ENCODE measurements around the gene GNG7.
"Not testable (repeated sequence)": the region's sequence is repeated elsewhere in the genome, so short reads cannot be mapped to it uniquely, and the experiment has no call there.

The GNG7 gene

GRCh38 chr19:2716722-2717637 lies 14.5 kb upstream of the GNG7 start:
- H3K4me3 ChIP-seq (ENCODE audit: low read depth, low read length): no peak overlapping the region
- TF ChIP-seq CTCF (conservative IDR thresholded peaks at IDR 0.05; ENCODE audit: low read depth, low read length): no peak
- DNase-seq (ENCODE audit: low read depth): no peak

GRCh38 chr19:2716275-2716650 lies 13.8 kb upstream of the GNG7 start:
- no peak for DNase-seq (ENCODE audit: low read depth)
- no peak for TF ChIP-seq CTCF (conservative IDR thresholded peaks at IDR 0.05; ENCODE audit: low read depth, low read length)
- H3K4me3 ChIP-seq (ENCODE audit: low read depth, low read length): no peak overlapping the region

GRCh38 chr19:2715470-2716274 lies 13.2 kb upstream of the GNG7 start:
- DNase-seq (ENCODE audit: low read depth): no peak
- no peak for TF ChIP-seq CTCF (conservative IDR thresholded peaks at IDR 0.05; ENCODE audit: low read depth, low read length)

GRCh38 chr19:2714531-2715269 lies 12.2 kb upstream of the GNG7 start:
- no peak overlapping the region for H3K4me3 ChIP-seq (ENCODE audit: low read depth, low read length)
- no peak for TF ChIP-seq CTCF (conservative IDR thresholded peaks at IDR 0.05; ENCODE audit: low read depth, low read length)
- DNase-seq (ENCODE audit: low read depth): no peak

More at GRCh38 chr19:2715470-2716274, 13.2 kb upstream of the GNG7 start:
- no peak overlapping the region for H3K4me3 ChIP-seq (ENCODE audit: low read depth, low read length)

GRCh38 chr19:2714102-2714501 lies 11.6 kb upstream of the GNG7 start:
- DNase-seq (ENCODE audit: low read depth); H3K4me3 ChIP-seq (ENCODE audit: low read depth, low read length): not testable (repeated sequence)

DNA sequence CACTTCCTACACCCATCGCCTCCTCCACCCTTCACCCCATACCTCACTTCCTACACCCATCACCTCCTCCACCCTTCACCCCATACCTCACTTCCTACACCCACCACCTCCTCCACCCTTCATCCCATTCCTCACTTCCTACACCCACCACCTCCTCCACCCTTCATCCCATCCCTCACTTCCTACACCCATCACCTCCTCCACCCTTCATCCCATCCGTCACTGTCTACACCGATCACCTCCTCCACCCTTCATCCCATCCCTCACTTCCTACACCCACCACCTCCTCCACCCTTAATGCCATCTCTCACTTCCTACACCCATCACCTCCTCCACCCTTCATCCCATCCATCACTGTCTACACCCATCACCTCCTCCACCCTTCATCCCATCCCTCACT lies 10.7 kb upstream of the GNG7 start:
- H3K4me3 ChIP-seq (ENCODE audit: low read depth, low read length); DNase-seq (ENCODE audit: low read depth): not testable (repeated sequence)

GRCh38 chr19:2711875-2712205 lies 9.3 kb upstream of the GNG7 start:
- no peak for TF ChIP-seq CTCF (conservative IDR thresholded peaks at IDR 0.05; ENCODE audit: low read depth, low read length)
- H3K4me3 ChIP-seq (ENCODE audit: low read depth, low read length): no peak overlapping the region
- no peak for DNase-seq (ENCODE audit: low read depth)
